HCT116 (cell line): ENCODE data around the gene ADRB1. TPM values are rescaled to one million over a fixed set of nuclear protein-coding genes. Genes with fewer than 3 reads are reported as not detected.

Source experiments
- ATAC-seq: fragments of 200-7000 bp; cut with Tn5 transposase; 2 replicates; pipeline ENCODE4 v1.9.1; 2020; ENCODE audit warnings: mild to moderate bottlenecking, moderate library complexity
- BruUV-seq: library from RNA; stranded (reverse); fragments of 400-500 nt; replicated peaks from 2 replicates; lab custom pipeline; 2021; lab: Mats Ljungman, UMichigan
- CTCF ChIA-PET: fragments of 300-600 bp; sonication (Branson Sonifier 250); formaldehyde crosslinking; loops from one replicate; lab custom pipeline; 2021; ENCODE audit warnings: antibody characterized with exemption; lab: Charles Lee
- POLR2A ChIA-PET: fragments of 300-600, 350-600 bp; sonication (Branson Sonifier 250); formaldehyde crosslinking; loops from one replicate; lab custom pipeline; 2021; ENCODE audit warnings: antibody characterized with exemption; lab: Charles Lee
- RAD21 ChIA-PET, 2 experiments: fragments of 300-600 bp; sonication (Branson Sonifier 250); formaldehyde crosslinking; loops; one replicate each; lab custom pipeline; 2023; ENCODE audit warnings: low total read pairs in 2 of 2; ENCODE audit not compliant: uncharacterized antibody in 2 of 2, unreplicated experiment in 2 of 2, low non-redundant PET in 1 of 2; lab: Charles Lee
- DNase-seq: peaks from one replicate; pipeline ENCODE4 v3.0.0-alpha.2; 2010; ENCODE audit warnings: low read depth, low spot score
- H2AFZ ChIP-seq: fragments of 200-600 bp; shearing (Covaris generic), sonication (generic); 2 replicates; pipeline ENCODE4 v1.6.1; 2017; ENCODE audit warnings: low read depth, mixed run types, mixed read lengths, antibody characterized with exemption, low read length; ENCODE audit not compliant: poor library complexity, severe bottlenecking
- H3K27ac ChIP-seq: 2 replicates; pipeline ENCODE4 v1.5.1; 2012; ENCODE audit warnings: low read depth, low read length
- H3K27me3 ChIP-seq: fragments of 200-600 bp; sonication (generic); 2 replicates; pipeline ENCODE4 v1.6.1; 2016; ENCODE audit warnings: mixed run types, low read length, mixed read lengths; ENCODE audit not compliant: insufficient read depth
- H3K36me3 ChIP-seq, 2 experiments: fragments of 200-500 bp in 1 of 2; fragments of 200-600 bp in 1 of 2; sonication (Bioruptor generic) in 1 of 2; sonication (generic) in 1 of 2; 2 replicates each; pipeline versions ENCODE4 v1.5.1 to v1.6.1; 2014 to 2016; ENCODE audit warnings: low read length in 2 of 2, inconsistent platforms in 1 of 2, mixed read lengths in 1 of 2, mixed run types in 1 of 2; ENCODE audit not compliant: insufficient read depth in 2 of 2, control insufficient read depth in 1 of 2
- H3K4me1 ChIP-seq, 2 experiments: fragments of 200-600 bp in 1 of 2; sonication (generic) in 1 of 2; 2 replicates each; pipeline versions ENCODE4 v1.5.1 to v1.6.1; 2012 to 2017; ENCODE audit warnings: low read length in 2 of 2, inconsistent platforms in 1 of 2, mild to moderate bottlenecking in 1 of 2, mixed read lengths in 1 of 2, mixed run types in 1 of 2, moderate library complexity in 1 of 2; ENCODE audit not compliant: insufficient read depth in 2 of 2, control insufficient read depth in 1 of 2
- H3K4me2 ChIP-seq: fragments of 200-600 bp; sonication (generic); 2 replicates; pipeline ENCODE4 v1.6.1; 2017; ENCODE audit warnings: mixed run types, low read length, mixed read lengths
- H3K4me3 ChIP-seq, 2 experiments: fragments of 200-600 bp in 1 of 2; sonication (generic) in 1 of 2; replicated peaks in 1 of 2; 2 replicates each; pipeline ENCODE4 v1.5.1; 2011 to 2016; ENCODE audit warnings: low read length in 2 of 2, control low read depth in 1 of 2, low read depth in 1 of 2, mild to moderate bottlenecking in 1 of 2, mixed read lengths in 1 of 2, mixed run types in 1 of 2
- H3K79me2 ChIP-seq: fragments of 200-600 bp; sonication (generic); 2 replicates; pipeline ENCODE4 v1.6.1; 2017; ENCODE audit warnings: mild to moderate bottlenecking, mixed run types, low read length, moderate library complexity, mixed read lengths; ENCODE audit not compliant: insufficient read depth
- H3K9ac ChIP-seq: fragments of 200-600 bp; sonication (generic); 2 replicates; pipeline ENCODE4 v1.6.1; 2016; ENCODE audit warnings: low read length, mixed read lengths
- H3K9me2 ChIP-seq: fragments of 200-600 bp; sonication (generic), shearing (Covaris generic); 2 replicates; pipeline ENCODE4 v1.6.1; 2017; ENCODE audit warnings: mixed run types, mild to moderate bottlenecking, moderate library complexity; ENCODE audit not compliant: insufficient read depth
- H3K9me3 ChIP-seq, 2 experiments: fragments of 200-500 bp in 1 of 2; fragments of 200-600 bp in 1 of 2; sonication (Bioruptor generic) in 1 of 2; sonication (generic) in 1 of 2; 2 replicates each; pipeline ENCODE4 v1.6.1; 2014 to 2017; ENCODE audit warnings: low read length in 2 of 2, mixed read lengths in 2 of 2, inconsistent platforms in 1 of 2, low read depth in 1 of 2, mild to moderate bottlenecking in 1 of 2, mixed run types in 1 of 2, moderate library complexity in 1 of 2; ENCODE audit not compliant: control insufficient read depth in 1 of 2, insufficient read depth in 1 of 2
- H4K20me1 ChIP-seq: fragments of 200-600 bp; sonication (generic), shearing (Covaris generic); 2 replicates; pipeline ENCODE4 v1.6.1; 2017; ENCODE audit warnings: mixed run types, mild to moderate bottlenecking, moderate library complexity; ENCODE audit not compliant: insufficient read depth
- ATF3 ChIP-seq: IDR thresholded peaks from 2 replicates; pipeline ENCODE4 v1.6.1; 2012
- CEBPB ChIP-seq: IDR thresholded peaks from 2 replicates; pipeline ENCODE4 v1.6.1; 2012; ENCODE audit warnings: low read depth
- EGR1 ChIP-seq: IDR thresholded peaks from 2 replicates; pipeline ENCODE4 v1.6.1; 2012; ENCODE audit warnings: low read depth
- ELF1 ChIP-seq: IDR thresholded peaks from 2 replicates; pipeline ENCODE4 v1.6.1; 2012; ENCODE audit warnings: low read depth, borderline replicate concordance
- EZH2 ChIP-seq: fragments of 200-600 bp; sonication (generic); IDR thresholded peaks from 2 replicates; pipeline ENCODE4 v1.6.1; 2017; ENCODE audit warnings: antibody characterized with exemption, mixed run types
- FOSL1 ChIP-seq: IDR thresholded peaks from 2 replicates; pipeline ENCODE4 v1.6.1; 2012; ENCODE audit warnings: low read depth
- POLR2A ChIP-seq: IDR thresholded peaks from 2 replicates; pipeline ENCODE4 v1.7.0; 2011; ENCODE audit warnings: borderline replicate concordance; ENCODE audit not compliant: insufficient read depth, insufficient read length; ENCODE audit errors: extremely low read depth
- RAD21 ChIP-seq: IDR thresholded peaks from 2 replicates; pipeline ENCODE4 v1.6.1; 2012; ENCODE audit warnings: low read depth, mild to moderate bottlenecking
- SIN3A ChIP-seq: IDR thresholded peaks from 2 replicates; pipeline ENCODE4 v1.6.1; 2012; ENCODE audit warnings: low read depth
- SP1 ChIP-seq: IDR thresholded peaks from 2 replicates; pipeline ENCODE4 v1.6.1; 2012; ENCODE audit warnings: low read depth
- SRF ChIP-seq: IDR thresholded peaks from 2 replicates; pipeline ENCODE4 v1.6.1; 2012; ENCODE audit warnings: low read depth
- TCF7L2 ChIP-seq: IDR thresholded peaks from 2 replicates; pipeline ENCODE4 v1.7.0; 2011; ENCODE audit warnings: borderline replicate concordance, inconsistent platforms; ENCODE audit not compliant: insufficient read depth, insufficient read length; ENCODE audit errors: extremely low read depth
- YY1 ChIP-seq: IDR thresholded peaks from 2 replicates; pipeline ENCODE4 v1.6.1; 2011; ENCODE audit warnings: low read length, low read depth, moderate library complexity, mild to moderate bottlenecking; ENCODE audit not compliant: insufficient replicate concordance; ENCODE audit errors: extremely low read depth
- intact Hi-C: fragments of 100-400 bp; cut with micrococcal nuclease; formaldehyde crosslinking; loops from 2 replicates; pipeline ENCODE4 v1.10.0; 2022
- total RNA-seq: library from RNA; stranded (reverse); gene quantifications from one replicate; pipeline ENCODE4 v1.2.1, GENCODE V29; 2021; ENCODE audit not compliant: unreplicated experiment
- TF ChIP-seq, protein P1 (sequence below): IDR thresholded peaks from 2 replicates; pipeline ENCODE4 v1.6.1; 2012
- TF ChIP-seq, protein P2 (sequence below): IDR thresholded peaks from 2 replicates; pipeline ENCODE4 v1.6.1; 2012; ENCODE audit warnings: low read depth

ADRB1 gene
- total RNA-seq, 1 experiment from 2014 or later: 0.89 TPM

- no peak overlapping the region for H3K9ac ChIP-seq
- H3K9me2 ChIP-seq: no peaks in the 10 kb centered on the region
- ATAC-seq: no peak
- no peak overlapping the region for H3K4me3 ChIP-seq
- no peaks in the 10 kb centered on the region for H3K79me2 ChIP-seq
- RAD21 ChIA-PET: no interaction called here
- no peaks in the 10 kb centered on the region for H3K27me3 ChIP-seq
- H2AFZ ChIP-seq: no peak overlapping the region
- no peaks in the 10 kb centered on the region for H4K20me1 ChIP-seq
- H3K4me2 ChIP-seq: peak overlapping the region; percentile 7; the same call in 1 of the 2 replicates
- peaks cover 21 to 45% of the 10 kb centered on the region in 2 experiments for H3K4me1 ChIP-seq
- intact Hi-C loops: no loop called here
- no peaks in the 10 kb centered on the region for H3K9me3 ChIP-seq
- no peak overlapping the region for H3K27ac ChIP-seq
- TF ChIP-seq RAD21 (no peak), EZH2 (no peak), FOSL1 (no peak)
- TF ChIP-seq, all 23 proteins: peak for 0
- no peaks in the 10 kb centered on the region for H3K36me3 ChIP-seq
- ChIA-PET POLR2A (no interaction called here), CTCF (no interaction called here)
- peak; percentile 12 for DNase-seq
- BruUV-seq: no TSS peak
Measured at GRCh38 chr10:114030140-114030539, 13.5 kb upstream of the ADRB1 start.

GRCh38 chr10:114031073-114031972 is 12.3 kb upstream of the ADRB1 start:
- H3K27me3 ChIP-seq: no peaks in the 10 kb centered on the region
- ChIA-PET CTCF (no interaction called here), POLR2A (interaction anchor here (0.9 kb wide), 1 partner anchor 10 kb away, joined by 3 read pairs; no protein-coding TSS in a partner anchor), RAD21 (no interaction called here)
- DNase-seq (no peak), ATAC-seq (no peak)
- no peaks in the 10 kb centered on the region for H4K20me1 ChIP-seq
- no peak overlapping the region for H3K27ac ChIP-seq
- no peaks in the 10 kb centered on the region for H3K36me3 ChIP-seq
- H3K9me3 ChIP-seq: no peaks in the 10 kb centered on the region
- no TSS peak for BruUV-seq
- no peaks in the 10 kb centered on the region for H3K79me2 ChIP-seq
- H3K4me2 ChIP-seq: no peak overlapping the region
- intact Hi-C loops: no loop called here
- H3K4me3 ChIP-seq: no peak overlapping the region
- no peak overlapping the region for H3K9ac ChIP-seq
- no peaks in the 10 kb centered on the region for H3K9me2 ChIP-seq
- peak overlapping the region; percentile 9 for H2AFZ ChIP-seq
- H3K4me1 ChIP-seq: peaks cover 12 to 33% of the 10 kb centered on the region in 2 experiments; a peak in 3 of 4 replicates
- TF ChIP-seq ELF1: no peak
- TF ChIP-seq, protein P1, sequence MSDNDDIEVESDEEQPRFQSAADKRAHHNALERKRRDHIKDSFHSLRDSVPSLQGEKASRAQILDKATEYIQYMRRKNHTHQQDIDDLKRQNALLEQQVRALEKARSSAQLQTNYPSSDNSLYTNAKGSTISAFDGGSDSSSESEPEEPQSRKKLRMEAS: no peak
- no peak for TF ChIP-seq YY1
- TF ChIP-seq SRF: no peak
- TF ChIP-seq, protein P2, sequence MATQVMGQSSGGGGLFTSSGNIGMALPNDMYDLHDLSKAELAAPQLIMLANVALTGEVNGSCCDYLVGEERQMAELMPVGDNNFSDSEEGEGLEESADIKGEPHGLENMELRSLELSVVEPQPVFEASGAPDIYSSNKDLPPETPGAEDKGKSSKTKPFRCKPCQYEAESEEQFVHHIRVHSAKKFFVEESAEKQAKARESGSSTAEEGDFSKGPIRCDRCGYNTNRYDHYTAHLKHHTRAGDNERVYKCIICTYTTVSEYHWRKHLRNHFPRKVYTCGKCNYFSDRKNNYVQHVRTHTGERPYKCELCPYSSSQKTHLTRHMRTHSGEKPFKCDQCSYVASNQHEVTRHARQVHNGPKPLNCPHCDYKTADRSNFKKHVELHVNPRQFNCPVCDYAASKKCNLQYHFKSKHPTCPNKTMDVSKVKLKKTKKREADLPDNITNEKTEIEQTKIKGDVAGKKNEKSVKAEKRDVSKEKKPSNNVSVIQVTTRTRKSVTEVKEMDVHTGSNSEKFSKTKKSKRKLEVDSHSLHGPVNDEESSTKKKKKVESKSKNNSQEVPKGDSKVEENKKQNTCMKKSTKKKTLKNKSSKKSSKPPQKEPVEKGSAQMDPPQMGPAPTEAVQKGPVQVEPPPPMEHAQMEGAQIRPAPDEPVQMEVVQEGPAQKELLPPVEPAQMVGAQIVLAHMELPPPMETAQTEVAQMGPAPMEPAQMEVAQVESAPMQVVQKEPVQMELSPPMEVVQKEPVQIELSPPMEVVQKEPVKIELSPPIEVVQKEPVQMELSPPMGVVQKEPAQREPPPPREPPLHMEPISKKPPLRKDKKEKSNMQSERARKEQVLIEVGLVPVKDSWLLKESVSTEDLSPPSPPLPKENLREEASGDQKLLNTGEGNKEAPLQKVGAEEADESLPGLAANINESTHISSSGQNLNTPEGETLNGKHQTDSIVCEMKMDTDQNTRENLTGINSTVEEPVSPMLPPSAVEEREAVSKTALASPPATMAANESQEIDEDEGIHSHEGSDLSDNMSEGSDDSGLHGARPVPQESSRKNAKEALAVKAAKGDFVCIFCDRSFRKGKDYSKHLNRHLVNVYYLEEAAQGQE: no peak
- no peak for TF ChIP-seq SIN3A
- TF ChIP-seq ATF3: no peak
- no peak for TF ChIP-seq CEBPB
- no peak for TF ChIP-seq EGR1
- no peak for TF ChIP-seq FOSL1
- no peak for TF ChIP-seq POLR2A
- TF ChIP-seq EZH2: no peak
- TF ChIP-seq TCF7L2: no peak
- TF ChIP-seq SP1: no peak
